ENCODE results near the gene CHIA.

DNA sequence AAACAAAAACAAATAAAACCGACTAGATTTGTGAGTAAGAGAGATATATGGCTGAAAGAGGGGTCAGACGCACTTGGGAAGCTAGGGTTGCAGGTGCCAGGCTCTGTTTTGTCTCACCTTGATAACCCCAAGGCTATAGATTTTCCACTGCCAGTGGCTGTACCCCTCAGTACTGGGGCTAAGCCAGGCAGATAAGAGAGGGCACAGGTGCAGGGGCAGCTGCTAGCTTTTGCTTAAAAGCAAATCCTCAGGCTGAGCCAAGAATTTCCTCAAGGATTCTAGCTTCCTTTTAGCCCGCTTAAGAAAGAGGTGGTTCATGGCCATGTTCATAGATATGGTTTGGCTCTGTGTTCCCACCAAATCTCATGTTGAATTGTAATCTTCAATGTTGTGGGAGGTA is 79.0 kb downstream of the CHIA start:
- TF ChIP-seq POLR2AphosphoS5 (IDR thresholded peaks at IDR 0.05; ENCODE audit: low read depth, low read length): no peak
- TF ChIP-seq, protein P1, sequence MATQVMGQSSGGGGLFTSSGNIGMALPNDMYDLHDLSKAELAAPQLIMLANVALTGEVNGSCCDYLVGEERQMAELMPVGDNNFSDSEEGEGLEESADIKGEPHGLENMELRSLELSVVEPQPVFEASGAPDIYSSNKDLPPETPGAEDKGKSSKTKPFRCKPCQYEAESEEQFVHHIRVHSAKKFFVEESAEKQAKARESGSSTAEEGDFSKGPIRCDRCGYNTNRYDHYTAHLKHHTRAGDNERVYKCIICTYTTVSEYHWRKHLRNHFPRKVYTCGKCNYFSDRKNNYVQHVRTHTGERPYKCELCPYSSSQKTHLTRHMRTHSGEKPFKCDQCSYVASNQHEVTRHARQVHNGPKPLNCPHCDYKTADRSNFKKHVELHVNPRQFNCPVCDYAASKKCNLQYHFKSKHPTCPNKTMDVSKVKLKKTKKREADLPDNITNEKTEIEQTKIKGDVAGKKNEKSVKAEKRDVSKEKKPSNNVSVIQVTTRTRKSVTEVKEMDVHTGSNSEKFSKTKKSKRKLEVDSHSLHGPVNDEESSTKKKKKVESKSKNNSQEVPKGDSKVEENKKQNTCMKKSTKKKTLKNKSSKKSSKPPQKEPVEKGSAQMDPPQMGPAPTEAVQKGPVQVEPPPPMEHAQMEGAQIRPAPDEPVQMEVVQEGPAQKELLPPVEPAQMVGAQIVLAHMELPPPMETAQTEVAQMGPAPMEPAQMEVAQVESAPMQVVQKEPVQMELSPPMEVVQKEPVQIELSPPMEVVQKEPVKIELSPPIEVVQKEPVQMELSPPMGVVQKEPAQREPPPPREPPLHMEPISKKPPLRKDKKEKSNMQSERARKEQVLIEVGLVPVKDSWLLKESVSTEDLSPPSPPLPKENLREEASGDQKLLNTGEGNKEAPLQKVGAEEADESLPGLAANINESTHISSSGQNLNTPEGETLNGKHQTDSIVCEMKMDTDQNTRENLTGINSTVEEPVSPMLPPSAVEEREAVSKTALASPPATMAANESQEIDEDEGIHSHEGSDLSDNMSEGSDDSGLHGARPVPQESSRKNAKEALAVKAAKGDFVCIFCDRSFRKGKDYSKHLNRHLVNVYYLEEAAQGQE (IDR thresholded peaks at IDR 0.05; ENCODE audit: insufficient read depth in 1 of 2, low read depth in 2 of 2, low read length in 2 of 2): no peak

Data from PFSK-1 (cell line).